MM.1S (cell line): ENCODE measurements around the gene RPL12.

ENCODE experiments used
- DNase-seq: peaks from one replicate; pipeline ENCODE4 v3.0.0-alpha.2; 2015
- H2AFZ ChIP-seq: fragments of 300-600 bp; sonication (generic); 2 replicates; pipeline ENCODE4 v1.6.0; 2016; ENCODE audit warnings: antibody characterized with exemption, low read length
- H3F3A ChIP-seq: fragments of 300-600 bp; sonication (generic); 2 replicates; pipeline ENCODE4 v1.6.1; 2016; ENCODE audit warnings: mild to moderate bottlenecking, antibody characterized with exemption, low read length, moderate library complexity, mixed read lengths; ENCODE audit not compliant: insufficient read depth
- H3K27ac ChIP-seq: fragments of 300-600 bp; sonication (generic); 2 replicates; pipeline ENCODE4 v1.5.1; 2016; ENCODE audit warnings: mild to moderate bottlenecking, low read length
- H3K27me3 ChIP-seq: fragments of 300-600 bp; sonication (generic); replicated peaks from 2 replicates; pipeline ENCODE4 v1.6.0; 2016; ENCODE audit warnings: low read length; ENCODE audit not compliant: insufficient read depth
- H3K36me3 ChIP-seq: fragments of 300-600 bp; sonication (generic); replicated peaks from 2 replicates; pipeline ENCODE4 v1.6.1; 2016; ENCODE audit warnings: mild to moderate bottlenecking, low read length, mixed read lengths; ENCODE audit not compliant: insufficient read depth
- H3K4me1 ChIP-seq: fragments of 300-600 bp; sonication (generic); 2 replicates; pipeline ENCODE4 v1.6.1; 2016; ENCODE audit warnings: low read length, mixed read lengths
- H3K4me2 ChIP-seq: fragments of 300-600 bp; sonication (generic); 2 replicates; pipeline ENCODE4 v1.6.0; 2016; ENCODE audit warnings: low read depth, low read length
- H3K4me3 ChIP-seq: fragments of 300-600 bp; sonication (generic); 2 replicates; pipeline ENCODE4 v1.5.1; 2016; ENCODE audit warnings: low read length, mixed read lengths
- H3K79me2 ChIP-seq: fragments of 300-600 bp; sonication (generic); 2 replicates; pipeline ENCODE4 v1.6.1; 2016; ENCODE audit warnings: mixed run types, low read length, mixed read lengths
- H3K9ac ChIP-seq: fragments of 300-600 bp; sonication (generic); 2 replicates; pipeline ENCODE4 v1.6.1; 2016; ENCODE audit warnings: low read length, mixed read lengths
- H3K9me2 ChIP-seq: fragments of 300-600 bp; sonication (generic); replicated peaks from 2 replicates; pipeline ENCODE4 v1.6.1; 2016; ENCODE audit warnings: mild to moderate bottlenecking, low read length, mixed read lengths; ENCODE audit not compliant: insufficient read depth
- H3K9me3 ChIP-seq: fragments of 300-600 bp; sonication (generic); replicated peaks from 2 replicates; pipeline ENCODE4 v1.6.1; 2016; ENCODE audit warnings: mild to moderate bottlenecking, low read length, mixed read lengths; ENCODE audit not compliant: insufficient read depth
- H4K20me1 ChIP-seq: fragments of 300-600 bp; sonication (generic); 2 replicates; pipeline ENCODE4 v1.6.1; 2016; ENCODE audit warnings: mild to moderate bottlenecking, low read length, moderate library complexity, mixed read lengths; ENCODE audit not compliant: insufficient read depth
- EZH2 ChIP-seq: fragments of 300-600 bp; sonication (generic); optimal IDR thresholded peaks from 2 replicates; pipeline ENCODE3; 2017; ENCODE audit warnings: low read depth, mild to moderate bottlenecking, antibody characterized with exemption, low read length, mixed read lengths
- EZH2phosphoT487 ChIP-seq: fragments of 300-600 bp; sonication (generic); IDR thresholded peaks from 2 replicates; pipeline ENCODE4 v1.6.1; 2018; ENCODE audit warnings: antibody characterized with exemption, low read length
- TF ChIP-seq, protein P1 (sequence below): fragments of 300-600 bp; sonication (generic); IDR thresholded peaks from 2 replicates; pipeline ENCODE4 v1.5.1; 2016; ENCODE audit warnings: antibody characterized with exemption, low read length, mixed read lengths

Gene RPL12

DNA sequence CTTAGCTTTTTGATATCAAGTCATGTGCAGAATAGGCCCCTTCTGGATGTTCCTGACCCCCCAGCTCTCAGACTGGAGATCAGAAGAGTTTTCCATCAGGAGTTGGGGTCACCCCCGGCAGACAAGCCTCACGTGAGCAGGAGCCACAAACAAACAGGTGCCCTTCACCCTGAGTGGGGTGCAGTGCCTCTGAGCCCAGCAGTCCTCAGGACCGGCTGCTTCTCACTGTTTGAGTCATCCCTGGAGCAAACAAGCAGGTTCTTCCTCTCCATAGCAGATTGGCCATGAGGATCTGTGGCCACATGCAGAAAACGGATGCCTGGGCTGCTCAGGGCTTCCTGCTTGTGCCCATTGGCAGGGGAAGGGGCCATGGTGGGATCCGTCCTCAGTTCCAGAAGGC lies 47.1 kb upstream of the RPL12 start:
- Histone ChIP-seq H3K4me1 (no peaks in the 10 kb centered on the region), H3K9ac (no peak overlapping the region), H3K9me3 (no peaks in the 10 kb centered on the region), H4K20me1 (no peaks in the 10 kb centered on the region), H3K79me2 (no peaks in the 10 kb centered on the region), H3K36me3 (no peaks in the 10 kb centered on the region), H3K9me2 (no peaks in the 10 kb centered on the region), H3K4me2 (no peak overlapping the region), H3K27ac (no peak overlapping the region), H3K4me3 (no peak overlapping the region), H3K27me3 (no peaks in the 10 kb centered on the region), H3F3A (no peaks in the 10 kb centered on the region), H2AFZ (no peak overlapping the region)
- TF ChIP-seq EZH2phosphoT487: no peak
- TF ChIP-seq EZH2: no peak
- DNase-seq: no peak

DNA sequence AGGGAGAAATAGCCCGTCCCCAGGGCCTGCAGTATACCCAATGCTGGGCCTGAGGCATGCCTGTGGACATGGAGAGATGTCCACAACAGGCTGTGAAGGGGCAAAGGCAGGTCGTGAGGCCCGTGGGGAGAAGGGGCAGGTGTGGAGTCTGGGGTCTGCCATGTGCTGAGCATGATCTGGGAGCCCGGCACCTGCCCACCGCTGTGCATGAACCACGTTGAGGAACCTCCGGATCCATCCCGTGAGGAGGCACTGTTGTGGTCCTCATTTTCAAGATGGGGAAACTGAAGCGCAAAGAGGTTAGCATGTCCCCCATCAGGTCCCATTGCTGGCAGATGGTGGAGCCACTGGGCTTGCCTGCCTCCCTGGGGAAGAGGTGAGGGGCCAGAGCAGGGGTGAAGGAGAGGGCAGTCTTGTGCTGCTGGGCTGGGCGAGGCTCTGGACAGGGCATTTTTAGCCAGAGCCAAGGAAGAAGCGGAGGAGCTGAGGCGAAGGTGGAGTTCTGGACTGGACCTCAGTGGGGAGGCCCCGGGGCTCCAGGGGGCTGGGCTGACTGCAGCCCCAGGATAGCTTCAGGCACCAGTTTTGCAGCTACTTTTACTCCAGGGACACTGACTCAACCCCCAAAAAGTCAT lies 46.6 kb upstream of the RPL12 start:
- no peaks in the 10 kb centered on the region for H3K27me3 ChIP-seq
- no peak for DNase-seq
- no peaks in the 10 kb centered on the region for H3K9me3 ChIP-seq
- no peak overlapping the region for H3K4me3 ChIP-seq
- H4K20me1 ChIP-seq: no peaks in the 10 kb centered on the region
- H3K9ac ChIP-seq: no peak overlapping the region
- H3K27ac ChIP-seq: no peak overlapping the region
- no peak overlapping the region for H2AFZ ChIP-seq
- no peak overlapping the region for H3K4me2 ChIP-seq
- H3K36me3 ChIP-seq: no peaks in the 10 kb centered on the region
- no peaks in the 10 kb centered on the region for H3K4me1 ChIP-seq
- H3K9me2 ChIP-seq: no peaks in the 10 kb centered on the region
- TF ChIP-seq EZH2: no peak
- TF ChIP-seq, protein P1, sequence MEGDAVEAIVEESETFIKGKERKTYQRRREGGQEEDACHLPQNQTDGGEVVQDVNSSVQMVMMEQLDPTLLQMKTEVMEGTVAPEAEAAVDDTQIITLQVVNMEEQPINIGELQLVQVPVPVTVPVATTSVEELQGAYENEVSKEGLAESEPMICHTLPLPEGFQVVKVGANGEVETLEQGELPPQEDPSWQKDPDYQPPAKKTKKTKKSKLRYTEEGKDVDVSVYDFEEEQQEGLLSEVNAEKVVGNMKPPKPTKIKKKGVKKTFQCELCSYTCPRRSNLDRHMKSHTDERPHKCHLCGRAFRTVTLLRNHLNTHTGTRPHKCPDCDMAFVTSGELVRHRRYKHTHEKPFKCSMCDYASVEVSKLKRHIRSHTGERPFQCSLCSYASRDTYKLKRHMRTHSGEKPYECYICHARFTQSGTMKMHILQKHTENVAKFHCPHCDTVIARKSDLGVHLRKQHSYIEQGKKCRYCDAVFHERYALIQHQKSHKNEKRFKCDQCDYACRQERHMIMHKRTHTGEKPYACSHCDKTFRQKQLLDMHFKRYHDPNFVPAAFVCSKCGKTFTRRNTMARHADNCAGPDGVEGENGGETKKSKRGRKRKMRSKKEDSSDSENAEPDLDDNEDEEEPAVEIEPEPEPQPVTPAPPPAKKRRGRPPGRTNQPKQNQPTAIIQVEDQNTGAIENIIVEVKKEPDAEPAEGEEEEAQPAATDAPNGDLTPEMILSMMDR: no peak
- no peak for TF ChIP-seq EZH2phosphoT487
- H3K79me2 ChIP-seq: no peaks in the 10 kb centered on the region
- H3F3A ChIP-seq: no peaks in the 10 kb centered on the region

DNA sequence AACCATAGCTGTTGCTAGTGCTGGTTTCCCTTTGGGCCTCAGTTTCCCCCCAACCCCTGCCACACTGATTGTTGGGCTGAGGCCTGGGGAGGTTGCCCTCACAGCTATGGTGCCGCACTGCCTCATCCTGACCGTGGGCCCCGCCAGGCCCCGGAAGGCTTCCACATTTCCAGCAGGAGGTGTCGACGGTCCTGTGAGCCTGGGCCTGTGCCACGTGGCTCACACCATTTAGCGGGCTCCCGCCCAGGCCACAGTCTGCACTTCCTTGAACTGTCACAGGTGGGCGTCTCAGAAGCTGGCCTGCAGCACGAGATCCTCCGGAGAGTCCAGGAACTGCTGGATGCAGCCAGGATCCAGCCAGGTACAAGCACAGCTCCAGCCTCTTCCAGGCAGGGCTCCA lies 45.8 kb upstream of the RPL12 start:
- H3K9me3 ChIP-seq: no peaks in the 10 kb centered on the region
- H3K36me3 ChIP-seq: no peaks in the 10 kb centered on the region
- DNase-seq: no peak
- no peak overlapping the region for H2AFZ ChIP-seq
- no peak overlapping the region for H3K4me2 ChIP-seq
- H3K9ac ChIP-seq: no peak overlapping the region
- H3F3A ChIP-seq: no peaks in the 10 kb centered on the region
- H3K4me3 ChIP-seq: no peak overlapping the region
- TF ChIP-seq EZH2 (no peak), EZH2phosphoT487 (no peak)
- TF ChIP-seq, protein P1: no peak
- H3K27me3 ChIP-seq: no peaks in the 10 kb centered on the region
- no peaks in the 10 kb centered on the region for H3K9me2 ChIP-seq
- no peaks in the 10 kb centered on the region for H3K79me2 ChIP-seq
- H4K20me1 ChIP-seq: no peaks in the 10 kb centered on the region
- H3K4me1 ChIP-seq: no peaks in the 10 kb centered on the region
- no peak overlapping the region for H3K27ac ChIP-seq

DNA sequence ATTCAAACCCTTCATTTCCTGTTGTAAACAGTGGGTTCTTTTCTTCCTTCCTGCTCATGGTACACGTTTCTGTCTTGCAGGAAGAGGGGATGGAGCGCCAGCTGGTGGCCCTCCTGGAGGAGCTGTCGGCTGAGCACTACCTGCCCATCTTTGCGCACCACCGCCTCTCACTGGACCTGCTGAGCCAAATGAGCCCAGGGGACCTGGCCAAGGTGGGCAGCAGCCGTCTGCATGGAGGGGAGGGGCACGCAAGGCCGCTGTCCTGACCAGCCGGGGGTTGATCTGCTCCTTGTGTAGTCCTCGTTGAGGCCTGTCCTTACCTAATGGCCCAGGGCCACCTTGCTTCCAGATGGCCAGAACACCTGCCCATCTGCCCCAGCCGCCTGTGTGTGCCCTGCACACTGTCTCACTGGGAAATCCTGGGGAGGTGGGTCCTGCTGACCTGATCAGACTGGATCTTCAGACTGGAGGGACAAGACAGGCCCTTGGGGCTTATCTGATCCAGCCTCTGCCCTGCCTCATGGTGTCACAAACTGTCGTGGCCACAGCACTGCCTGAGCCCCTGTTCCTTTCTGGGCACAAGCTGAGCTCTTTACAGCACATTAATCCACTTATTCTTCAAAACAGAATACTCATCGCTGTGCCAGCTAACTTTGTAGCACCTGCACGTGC lies 44.8 kb upstream of the RPL12 start:
- no peak overlapping the region for H3K4me3 ChIP-seq
- no peak overlapping the region for H3K9ac ChIP-seq
- H3K36me3 ChIP-seq: no peaks in the 10 kb centered on the region
- no peaks in the 10 kb centered on the region for H3K79me2 ChIP-seq
- no peaks in the 10 kb centered on the region for H3K9me2 ChIP-seq
- no peaks in the 10 kb centered on the region for H3F3A ChIP-seq
- no peak for DNase-seq
- no peaks in the 10 kb centered on the region for H3K4me1 ChIP-seq
- no peak overlapping the region for H2AFZ ChIP-seq
- H4K20me1 ChIP-seq: no peaks in the 10 kb centered on the region
- H3K27ac ChIP-seq: no peak overlapping the region
- H3K27me3 ChIP-seq: no peaks in the 10 kb centered on the region
- H3K4me2 ChIP-seq: no peak overlapping the region
- TF ChIP-seq EZH2phosphoT487 (no peak), EZH2 (no peak)
- TF ChIP-seq, protein P1: no peak
- H3K9me3 ChIP-seq: no peaks in the 10 kb centered on the region
